HK-2 (cell line): ENCODE measurements around the gene HTRA1.

Source experiments
- DNase-seq: peaks from one replicate; pipeline ENCODE4 v3.0.0-alpha.2; 2018; ENCODE audit not compliant: unreplicated experiment

Gene HTRA1

DNA sequence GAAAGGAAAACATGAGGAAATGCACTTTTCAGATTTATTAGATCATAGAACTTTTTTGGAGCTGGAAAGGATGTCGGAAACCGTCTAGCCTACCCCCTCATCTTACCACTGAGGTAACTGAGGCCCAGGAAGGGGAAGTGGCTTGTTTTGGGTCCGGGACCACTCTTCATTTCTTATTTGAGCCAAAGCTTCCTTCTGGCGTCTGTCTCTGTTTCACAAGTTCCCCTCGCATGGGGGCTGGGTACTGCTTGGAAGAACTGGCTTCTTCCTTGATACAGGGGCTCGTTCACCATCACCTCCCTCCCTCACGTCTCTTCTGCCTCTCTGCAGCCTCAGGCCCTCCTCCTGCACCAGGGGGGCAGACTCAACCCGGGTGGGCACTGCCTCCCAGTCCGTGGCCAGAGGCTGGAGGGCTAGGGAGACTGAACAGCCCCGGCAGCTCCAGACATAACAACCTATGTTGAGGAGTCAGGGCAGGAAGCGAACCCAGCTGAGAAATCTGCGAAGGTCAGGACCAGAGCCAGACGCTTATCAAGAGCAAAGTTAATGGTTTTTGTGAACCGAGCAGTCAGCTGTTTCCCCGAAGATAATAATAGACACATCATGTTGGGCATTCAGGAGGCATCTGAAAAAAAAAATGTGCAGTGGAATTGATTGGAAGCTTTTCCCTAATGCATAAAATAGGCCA is 12.9 kb downstream of the HTRA1 start:
- DNase-seq = no peak

DNA sequence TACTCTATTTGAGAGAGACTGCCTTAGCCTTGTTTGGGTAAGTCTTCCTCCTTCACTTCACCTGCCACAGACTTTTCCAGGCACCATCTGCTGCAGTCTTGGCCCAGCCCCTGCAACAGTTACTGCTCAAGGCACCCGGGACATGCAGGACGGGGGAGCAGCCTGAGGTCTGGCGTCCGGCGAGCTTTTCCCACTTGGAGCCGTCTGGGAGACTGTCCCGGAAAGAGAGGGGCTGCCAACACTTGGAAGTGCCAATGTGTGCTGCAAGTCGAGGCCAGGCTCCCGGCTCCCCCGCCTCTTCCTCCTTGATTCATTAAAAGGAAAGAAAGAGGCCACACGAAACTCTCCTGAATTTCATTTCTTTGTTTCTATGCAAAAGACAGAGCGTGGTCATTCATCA is 13.7 kb downstream of the HTRA1 start:
- DNase-seq = no peak

- DNase-seq = no peak
These were observed 14.4 kb downstream of the HTRA1 start for GRCh38 chr10:122475591-122476332.

GRCh38 chr10:122476333-122476695 is 15.0 kb downstream of the HTRA1 start:
- no peak for DNase-seq

DNA sequence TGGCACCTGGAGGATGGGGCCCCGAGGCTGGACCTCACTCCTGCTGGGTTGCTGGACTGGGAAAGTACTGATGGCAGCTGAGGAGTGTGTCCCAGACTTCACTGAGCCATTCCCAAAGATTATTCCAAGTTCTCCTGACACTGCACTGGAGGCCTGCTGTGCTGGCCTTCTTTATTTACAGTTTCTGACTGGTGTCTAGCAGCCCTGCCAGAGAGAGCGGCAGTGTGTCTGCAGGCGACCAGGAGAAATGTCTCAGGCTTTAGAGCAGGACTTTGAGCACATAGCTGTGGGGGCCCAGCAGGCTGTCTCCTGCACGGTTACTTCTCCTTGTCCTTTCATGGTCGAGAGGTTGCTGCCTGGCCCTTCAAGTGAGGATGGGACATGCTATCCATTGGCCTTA is 16.1 kb downstream of the HTRA1 start:
- DNase-seq = no peak

DNA sequence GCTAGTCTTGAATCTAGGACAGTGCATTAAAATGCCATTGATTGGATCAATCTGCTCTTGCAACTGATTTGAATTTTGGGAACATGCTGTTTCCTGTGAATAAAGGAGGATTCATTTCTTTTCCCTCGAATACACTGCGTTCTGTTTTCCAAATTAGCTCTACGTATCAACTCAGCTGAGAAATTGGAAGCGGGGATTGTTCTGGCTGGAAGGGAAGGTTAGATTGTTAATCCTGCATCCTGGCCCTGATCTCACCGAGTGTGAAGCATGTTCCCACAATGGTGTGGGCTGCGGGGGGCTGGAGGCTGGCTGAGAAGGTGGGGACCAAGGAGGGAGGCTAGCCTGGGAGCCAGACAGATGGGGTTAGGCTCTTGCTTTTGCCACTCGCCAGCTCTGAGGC is 17.6 kb downstream of the HTRA1 start:
- DNase-seq = no peak

DNA sequence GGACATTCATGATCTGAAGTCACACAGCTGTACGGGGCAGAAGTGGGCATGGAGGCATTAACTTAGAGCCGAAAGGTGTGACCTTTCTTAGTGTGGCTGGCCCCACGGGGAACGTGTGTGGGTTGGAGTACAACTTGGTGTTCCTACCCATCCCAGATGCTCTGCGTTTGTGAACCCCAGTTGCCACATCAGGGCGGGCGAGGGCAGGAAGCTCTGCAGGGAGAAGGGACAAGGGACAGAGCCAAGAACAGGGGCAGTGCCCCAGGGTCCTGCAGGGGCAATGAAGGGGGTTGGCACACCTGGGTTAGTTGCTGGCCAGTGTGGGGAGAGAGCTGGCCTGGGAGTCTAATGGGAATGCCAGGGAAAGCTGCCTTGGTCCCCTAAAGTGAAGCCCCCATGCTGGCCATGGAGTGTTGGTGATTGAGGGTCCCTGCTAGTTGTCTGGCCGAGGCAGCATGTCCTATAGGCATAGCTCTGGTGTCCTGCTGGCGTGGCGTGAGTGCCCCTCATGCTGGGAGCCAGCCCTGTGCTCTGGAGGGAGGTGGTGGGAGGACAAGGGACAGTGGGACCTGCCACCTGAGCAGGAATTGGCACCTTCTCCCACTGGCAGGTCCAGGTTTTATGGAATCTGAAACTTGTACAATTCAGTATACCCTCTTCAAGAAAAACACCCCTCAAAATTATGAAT is 18.9 kb downstream of the HTRA1 start:
- DNase-seq = no peak

DNA sequence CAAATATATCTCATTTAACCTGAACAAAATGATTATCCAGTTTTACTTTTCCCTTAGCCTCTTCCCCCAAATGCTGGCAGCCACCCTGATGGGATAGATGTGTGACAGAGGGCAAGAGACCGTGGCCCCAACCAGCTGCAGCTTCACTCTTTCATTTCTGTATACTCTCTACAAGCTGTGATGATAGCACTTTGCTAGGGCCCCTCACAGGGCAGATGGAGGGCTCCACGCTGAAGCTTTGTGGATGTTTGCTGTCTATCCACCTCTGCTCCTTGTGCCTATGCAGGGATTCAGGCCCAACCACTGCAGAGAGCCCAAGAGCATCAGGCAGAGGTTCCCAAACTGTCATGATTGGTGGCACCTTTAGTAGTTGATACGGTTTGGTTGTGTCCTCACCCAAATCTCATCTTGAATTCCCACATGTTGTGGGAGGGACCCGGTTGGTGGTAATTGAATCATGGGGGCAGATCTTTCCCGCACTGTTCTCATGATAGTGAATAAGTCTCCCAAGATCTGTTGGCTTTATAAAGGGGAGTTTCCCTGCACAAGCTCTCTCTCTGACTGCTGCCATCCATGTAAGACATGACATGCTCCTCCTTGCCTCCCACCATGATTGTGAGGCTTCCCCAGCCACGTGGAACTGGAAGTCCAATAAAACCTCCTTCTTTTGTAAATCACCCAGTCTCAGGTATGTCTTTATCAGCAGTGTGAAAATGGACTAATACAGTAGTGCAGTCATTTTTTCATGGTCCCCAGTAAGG is 20.1 kb downstream of the HTRA1 start:
- no peak for DNase-seq

- DNase-seq = no peak
These were observed 23.1 kb downstream of the HTRA1 start for GRCh38 chr10:122484276-122485060.

DNA sequence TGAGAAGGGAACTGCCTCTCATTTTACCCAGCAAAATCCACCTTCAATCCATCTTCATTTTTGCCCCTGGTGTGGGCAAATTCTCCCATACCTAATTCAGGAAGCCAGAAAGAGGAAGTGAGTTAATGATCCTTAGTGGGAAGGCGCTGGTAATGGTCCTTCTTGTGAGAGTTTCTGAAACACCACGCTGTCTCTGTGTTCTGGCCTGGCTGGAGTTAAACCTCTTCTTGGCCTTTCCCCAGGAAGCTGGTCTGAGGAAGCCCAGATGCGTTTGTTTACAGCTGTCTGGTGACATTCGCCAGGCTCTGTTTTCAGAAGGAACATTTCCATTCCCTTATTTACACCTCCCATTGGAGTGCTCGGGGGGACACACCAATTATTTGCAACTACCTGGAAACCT is 24.3 kb downstream of the HTRA1 start:
- DNase-seq = no peak

DNA sequence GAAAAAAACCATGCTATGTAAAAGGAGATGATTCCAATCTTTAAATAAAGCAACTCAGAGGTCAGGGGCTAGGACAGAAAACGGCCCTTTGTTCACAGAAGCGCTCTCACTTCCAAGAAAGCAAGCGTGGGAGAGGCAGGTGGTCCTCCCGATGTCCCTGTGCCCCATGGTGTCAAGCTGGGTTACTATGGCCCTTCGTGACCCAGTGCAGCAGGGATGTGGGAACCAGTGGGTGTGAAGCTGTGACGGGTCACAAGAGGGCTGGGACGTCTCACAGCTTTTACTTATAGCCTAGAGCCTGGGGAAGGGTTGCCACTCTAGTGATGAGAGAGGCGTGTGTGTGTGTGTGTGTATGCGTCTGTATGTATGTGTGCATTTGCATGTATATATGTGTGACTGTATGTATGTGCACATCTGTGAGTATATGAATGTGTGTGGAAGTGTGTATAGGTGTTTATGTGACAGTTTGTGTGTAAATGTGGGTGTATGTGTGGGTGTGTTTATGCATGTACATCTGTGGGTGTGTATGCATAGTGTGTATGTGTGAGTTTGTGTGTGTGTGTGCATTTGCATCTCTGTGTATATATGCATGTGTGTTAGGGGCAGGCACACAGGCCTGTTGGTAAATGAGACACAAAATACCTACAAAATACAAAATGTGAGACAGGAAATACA is 25.2 kb downstream of the HTRA1 start:
- no peak for DNase-seq

DNA sequence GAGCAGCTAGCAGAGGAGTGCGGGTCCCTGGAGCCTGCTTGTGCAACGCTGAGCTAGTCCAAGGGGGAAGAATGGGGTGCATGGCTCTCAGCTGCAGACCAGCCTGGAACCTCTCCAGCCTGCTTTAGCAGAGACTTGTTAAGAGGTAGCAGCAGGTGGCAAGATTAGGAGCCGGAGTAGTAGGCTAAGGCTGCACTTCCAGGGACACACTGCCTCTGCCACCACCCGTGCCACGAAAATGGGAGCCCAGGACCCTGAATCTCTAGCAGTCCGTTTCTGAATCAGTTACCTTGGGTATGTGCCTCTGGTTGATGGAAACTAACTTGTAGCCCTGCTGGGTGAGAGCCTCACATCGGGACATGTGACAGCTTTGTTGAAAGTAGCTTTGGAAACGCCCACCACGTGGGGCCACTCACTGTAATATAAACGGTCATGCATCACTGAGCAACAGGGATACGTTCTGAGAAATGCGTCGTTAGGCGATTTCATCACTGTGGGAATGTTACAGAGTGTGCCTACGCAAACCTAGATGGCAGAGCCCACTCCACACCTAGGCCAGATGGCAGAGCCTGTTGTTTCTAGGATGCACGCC is 25.9 kb downstream of the HTRA1 start:
- no peak for DNase-seq

- no peak for DNase-seq
These were observed 28.9 kb downstream of the HTRA1 start for GRCh38 chr10:122490268-122490667.

GRCh38 chr10:122490786-122491680 is 29.7 kb downstream of the HTRA1 start:
- DNase-seq = no peak

DNA sequence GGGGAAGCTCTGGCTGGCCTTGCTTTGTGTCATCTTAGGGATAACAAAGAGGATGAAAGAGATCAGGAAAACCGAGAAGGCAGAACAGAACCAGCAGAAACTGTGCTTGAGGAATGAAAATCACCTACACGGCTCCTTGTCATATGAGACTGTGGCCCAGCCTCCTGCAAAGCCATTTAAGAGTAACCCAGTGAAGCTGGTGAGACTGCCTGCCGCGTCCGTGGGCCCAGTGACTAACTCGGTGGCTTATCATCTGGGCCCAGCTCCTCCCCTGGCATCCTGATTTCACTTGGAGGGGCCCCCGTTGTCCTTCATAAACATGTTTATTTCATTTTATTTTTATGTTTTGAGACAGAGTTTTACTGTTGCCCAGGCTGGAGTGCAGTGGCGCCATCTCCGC is 30.7 kb downstream of the HTRA1 start:
- no peak for DNase-seq

GRCh38 chr10:122492999-122493481 is 31.7 kb downstream of the HTRA1 start:
- DNase-seq = no peak

DNA sequence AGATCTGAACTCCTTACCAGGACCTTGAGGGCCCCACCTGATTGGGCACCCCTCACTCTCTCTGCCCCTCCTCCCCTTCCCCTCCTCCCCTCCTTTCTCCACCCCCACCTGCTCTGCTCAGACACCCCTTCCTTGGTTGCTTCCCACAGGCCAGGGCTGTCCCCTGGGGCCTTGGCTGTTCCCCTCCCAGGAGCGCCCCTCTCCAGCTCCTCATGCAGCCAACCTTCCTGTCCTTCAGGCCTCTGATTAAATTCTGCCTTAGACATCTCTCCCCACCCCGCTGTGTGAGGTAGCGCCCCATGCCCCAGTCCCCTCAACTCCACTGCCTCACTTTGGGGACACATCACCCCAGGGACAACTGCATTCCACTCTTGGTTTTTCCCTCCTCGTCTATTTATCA is 32.4 kb downstream of the HTRA1 start:
- no peak for DNase-seq

GRCh38 chr10:122494173-122494820 is 32.9 kb downstream of the HTRA1 start:
- no peak for DNase-seq

DNA sequence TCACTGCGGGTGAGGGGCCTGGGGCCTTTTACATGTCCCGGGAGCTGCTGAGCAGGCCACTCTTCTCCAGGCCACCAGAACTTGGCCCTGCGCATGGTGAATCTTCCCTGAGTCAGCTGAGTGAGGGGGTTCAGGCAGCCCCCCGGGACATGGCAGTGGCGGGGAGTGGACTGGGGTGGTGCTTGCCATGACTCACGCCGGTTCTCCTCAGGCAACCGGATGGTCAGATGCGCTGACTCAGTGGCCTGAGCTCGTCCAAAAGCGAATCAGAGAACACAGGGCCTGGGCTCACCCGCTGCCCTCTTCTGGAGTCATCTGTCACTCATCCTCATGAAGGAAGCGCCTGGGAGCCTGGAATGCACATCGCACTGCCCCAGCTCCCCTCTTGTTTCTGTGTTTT is 33.5 kb downstream of the HTRA1 start:
- peak; percentile 24 for DNase-seq
